ENCODE data around the gene TNNT3.

- TF ChIP-seq CTCF (IDR thresholded peaks at IDR 0.05; ENCODE audit: low read depth, low read length, poor library complexity, severe bottlenecking) (no peak), EZH2phosphoT487 (IDR thresholded peaks at IDR 0.05; ENCODE audit: borderline replicate concordance, low read length) (no peak)
These were observed 15.9 kb downstream of the TNNT3 start for GRCh38 chr11:1935156-1936071.
